Neural progenitor cell (in vitro differentiated cells): ENCODE data around the gene PSKH1.

Source experiments
- CTCF ChIP-seq: fragments of 200-600 bp; sonication (generic); IDR thresholded peaks from 2 replicates; pipeline ENCODE4 v1.5.1; 2017; ENCODE audit warnings: antibody characterized with exemption, mild to moderate bottlenecking
- EZH2 ChIP-seq: fragments of 200-600 bp; sonication (generic); IDR thresholded peaks from 2 replicates; pipeline ENCODE4 v1.6.1; 2017; ENCODE audit warnings: antibody characterized with exemption, mild to moderate bottlenecking, moderate library complexity
- EZH2phosphoT487 ChIP-seq: fragments of 200-600 bp; sonication (generic); IDR thresholded peaks from 2 replicates; pipeline ENCODE4 v1.6.1; 2017; ENCODE audit warnings: antibody characterized with exemption

- TF ChIP-seq EZH2phosphoT487: no peak
- peak; percentile 50 for TF ChIP-seq CTCF
- TF ChIP-seq EZH2: no peak
These were observed 27.7 kb upstream of the PSKH1 start for GRCh38 chr16:67865318-67865717.
